Cardiac septum (tissue), 1 donor: ENCODE data around the gene GRIN2A. TPM values are rescaled to one million over a fixed set of nuclear protein-coding genes. Genes with fewer than 3 reads are reported as not detected.
"Not testable (repeated sequence)": the region's sequence is repeated elsewhere in the genome, so short reads cannot be mapped to it uniquely, and the experiment has no call there.

Experiments
- DNase-seq: peaks from one replicate; pipeline ENCODE4 v3.0.0-alpha.2; 2020; ENCODE audit warnings: low spot score
- intact Hi-C: fragments of 100-400 bp; cut with DNase I; formaldehyde crosslinking; loops from one replicate; pipeline ENCODE4 v1.14.0; 2022
- total RNA-seq: library from RNA; stranded (reverse); fragmentation: NEBNext Ultra II Directional; extraction: Animal tissue kit (Norgen Biotek cat#: 25700); gene quantifications from one replicate; pipeline ENCODE4 v1.2.1, GENCODE V29; 2021
- donor health status: DM: no; HTN: no; CAD: no.

Gene GRIN2A
- total RNA-seq, 1 donor from 2014 or later: 1.1 TPM

DNA sequence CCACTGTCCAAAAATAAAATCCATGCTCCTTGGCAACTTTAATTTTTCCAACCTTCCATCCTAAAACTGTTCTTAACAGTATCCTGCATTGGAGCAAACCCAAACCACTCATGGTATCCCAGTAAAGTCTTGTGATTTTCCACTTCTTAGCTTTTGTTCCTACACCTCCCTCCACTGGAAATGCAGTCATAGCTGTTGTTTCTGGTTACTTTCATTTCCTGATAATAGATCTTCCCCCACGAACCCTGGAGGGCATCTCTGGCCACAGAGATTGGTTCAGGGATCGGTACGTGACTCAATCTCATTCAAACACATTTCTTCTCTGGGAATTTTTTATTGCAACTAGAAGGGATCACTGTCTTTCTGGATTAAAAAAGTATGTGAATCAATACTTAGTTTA, 276.0 kb downstream of the GRIN2A start:
- intact Hi-C loops: no loop called here
- DNase-seq: no peak

DNA sequence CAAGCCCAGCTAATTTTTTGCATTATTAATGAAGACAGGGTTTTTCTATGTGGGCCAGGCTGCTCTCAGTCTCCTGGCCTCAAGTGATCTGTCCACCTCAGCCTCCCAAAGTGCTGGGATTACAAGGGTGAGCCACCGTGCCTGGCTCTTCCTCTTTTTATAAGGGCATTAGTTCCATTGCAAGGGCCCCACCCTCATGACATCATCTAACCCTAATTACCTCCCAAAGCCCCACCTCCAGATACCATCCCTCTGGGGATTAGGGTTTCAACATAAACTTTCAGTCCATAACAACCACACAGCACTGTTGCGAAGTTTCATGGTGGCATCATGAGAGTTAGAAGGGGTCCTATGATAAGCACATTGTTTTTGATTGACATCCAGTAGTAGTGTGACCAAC, 277.7 kb downstream of the GRIN2A start:
- intact Hi-C loops: no loop called here
- DNase-seq: no peak

DNA sequence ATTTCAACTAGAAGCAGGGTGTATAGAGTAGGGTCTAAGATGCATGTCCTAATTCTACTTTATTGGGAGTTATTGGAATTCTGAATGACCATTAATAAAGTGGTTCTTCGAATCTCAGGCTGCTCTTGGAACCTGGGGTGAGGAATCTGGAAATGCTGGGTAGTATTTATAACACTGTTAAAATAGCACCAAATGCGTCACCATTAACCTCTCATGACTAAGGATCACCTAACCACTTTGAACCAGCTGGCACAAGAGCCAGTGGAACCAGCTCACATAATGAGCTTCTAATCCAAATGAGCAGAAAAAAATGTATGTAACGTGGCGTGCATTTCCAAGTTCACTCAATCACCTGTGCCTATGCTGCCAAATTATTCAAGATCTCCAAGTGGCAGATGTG, 281.7 kb downstream of the GRIN2A start:
- no peak for DNase-seq
- intact Hi-C loops: no loop called here

DNA sequence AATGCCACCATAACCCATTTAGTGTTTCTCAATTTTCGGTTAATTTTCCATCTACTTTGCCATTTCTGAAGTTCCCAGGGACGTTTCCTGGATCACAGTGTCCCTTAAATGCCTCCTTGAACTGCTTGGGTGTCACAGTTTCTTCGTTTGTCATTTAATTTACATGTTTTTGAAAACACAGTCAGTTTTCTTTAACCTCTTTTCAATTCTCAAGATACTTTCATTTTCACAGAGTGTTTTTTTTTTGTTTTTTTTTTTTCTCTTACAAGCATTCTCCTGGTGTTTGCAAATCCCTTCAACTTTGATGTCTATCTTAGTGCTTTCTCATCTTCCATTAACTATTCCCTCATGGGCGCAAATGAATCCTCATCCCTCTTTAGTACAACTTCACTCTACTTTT, 283.7 kb downstream of the GRIN2A start:
- no peak for DNase-seq
- intact Hi-C loops: no loop called here

DNA sequence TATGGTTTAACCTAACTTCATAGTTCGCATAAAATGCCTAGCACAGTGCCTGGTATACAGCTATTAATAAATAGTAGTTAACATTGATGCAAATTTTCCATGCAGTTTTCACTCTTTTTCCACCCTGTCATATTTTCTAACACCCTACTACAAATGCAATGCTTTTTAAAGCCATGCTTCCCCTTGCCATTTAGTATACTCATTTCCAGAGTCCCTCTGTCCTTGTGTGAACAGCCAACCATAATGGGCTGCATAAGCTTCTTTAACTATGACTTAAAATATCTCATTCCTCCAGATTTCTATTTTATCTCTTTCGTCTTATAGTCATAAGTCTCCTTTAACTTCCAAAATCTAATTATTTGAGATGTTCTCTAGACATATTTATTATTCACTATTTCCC, 284.1 kb downstream of the GRIN2A start:
- intact Hi-C loops: no loop called here
- DNase-seq: no peak

DNA sequence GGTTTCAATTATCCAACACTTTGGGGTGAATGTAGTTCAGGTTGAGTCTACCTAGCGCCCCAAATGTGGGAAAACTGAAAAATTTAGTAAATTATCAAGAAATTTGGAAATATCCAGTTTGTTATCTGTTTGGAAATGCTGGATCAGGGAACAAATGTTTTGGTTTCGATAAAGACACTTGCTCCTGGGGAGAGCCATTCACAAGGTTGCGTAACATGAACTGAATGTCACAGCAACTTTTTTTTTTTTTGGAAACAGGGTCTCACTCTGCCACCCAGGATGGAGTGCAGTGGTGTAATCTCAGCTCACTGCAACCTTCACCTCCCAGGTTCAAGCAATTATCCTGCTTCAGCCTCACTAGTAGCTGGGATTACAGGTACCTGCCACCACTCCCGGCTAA, 286.4 kb downstream of the GRIN2A start:
- intact Hi-C loops: no loop called here
- DNase-seq: no peak

DNA sequence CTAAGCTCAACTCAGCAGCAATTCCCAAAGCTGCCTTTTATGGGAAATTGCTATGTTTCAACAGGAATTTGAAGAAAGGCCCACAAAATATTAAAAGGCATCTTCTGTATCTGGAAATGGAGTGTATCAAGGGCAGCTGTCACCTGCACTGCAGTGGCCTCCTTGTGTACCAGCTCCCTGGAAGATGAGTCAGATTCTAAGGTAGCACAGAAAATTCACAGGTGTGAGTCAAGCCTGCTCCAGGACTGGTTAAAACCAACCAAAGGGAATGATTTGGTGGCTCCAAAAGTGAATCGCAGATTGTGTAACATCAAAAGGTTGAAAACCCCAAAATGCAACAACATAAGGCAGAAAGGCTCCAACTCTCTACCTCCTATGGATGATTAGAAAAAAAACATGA, 296.4 kb downstream of the GRIN2A start:
- intact Hi-C loops: no loop called here
- DNase-seq: no peak

DNA sequence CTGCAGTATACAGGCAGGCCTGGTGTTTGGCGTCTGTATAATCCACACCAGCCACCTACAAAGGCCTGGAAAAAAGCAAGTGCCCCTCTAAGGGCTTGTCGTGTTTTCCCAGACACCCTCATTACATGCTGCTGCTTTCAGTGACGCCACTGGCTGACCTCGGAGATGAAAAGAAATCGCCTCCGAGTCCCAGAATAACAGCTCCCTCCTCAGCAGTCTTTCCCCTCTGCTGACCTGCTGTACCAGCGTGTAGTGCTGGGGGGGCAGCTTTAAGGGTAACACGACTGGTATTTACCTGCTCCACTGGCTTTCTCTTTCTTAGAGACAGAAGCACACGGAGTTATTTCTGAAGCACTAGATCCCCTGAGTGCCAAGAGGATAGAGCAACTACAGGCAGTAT, 296.8 kb downstream of the GRIN2A start:
- intact Hi-C loops: no loop called here
- no peak for DNase-seq

DNA sequence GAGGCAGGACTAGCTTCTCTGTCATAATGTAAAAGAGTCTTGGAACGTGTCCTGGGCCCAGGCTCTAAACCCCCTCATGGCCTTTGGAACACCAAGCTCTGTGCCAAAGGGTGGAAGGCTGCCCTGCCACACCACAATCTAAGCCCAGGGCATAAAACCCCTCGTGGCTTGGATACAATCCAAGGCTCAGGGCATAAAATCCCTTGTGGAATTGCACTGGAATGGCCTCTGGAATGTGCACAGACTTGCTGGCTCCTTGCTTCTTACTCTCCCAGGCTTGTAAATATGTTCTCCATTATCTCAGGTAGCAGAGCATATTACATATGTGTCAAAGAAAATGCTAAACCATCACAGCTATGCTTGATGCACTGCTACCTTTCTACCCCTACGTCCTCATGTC, 306.2 kb downstream of the GRIN2A start:
- DNase-seq, intact Hi-C loops: not testable (repeated sequence)

DNA sequence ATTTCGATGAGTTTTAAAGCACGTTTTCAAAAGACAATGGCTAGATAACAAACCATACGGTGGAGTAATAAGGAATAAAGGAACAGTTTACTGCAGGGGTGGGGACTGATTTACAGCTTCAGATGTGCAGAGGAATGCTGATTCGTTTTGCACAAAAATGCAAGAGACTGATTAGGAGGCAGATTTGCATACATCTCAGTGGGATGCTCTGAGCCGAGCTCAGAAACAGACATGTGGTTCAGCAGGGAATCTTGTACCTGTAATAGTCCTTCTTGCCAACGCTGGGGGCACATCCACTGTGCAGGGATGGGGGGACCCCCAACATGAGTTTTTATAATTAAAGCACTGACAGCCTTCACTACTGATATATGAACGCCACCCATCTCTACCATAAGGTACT, 308.0 kb downstream of the GRIN2A start:
- intact Hi-C loops: no loop called here
- no peak for DNase-seq

DNA sequence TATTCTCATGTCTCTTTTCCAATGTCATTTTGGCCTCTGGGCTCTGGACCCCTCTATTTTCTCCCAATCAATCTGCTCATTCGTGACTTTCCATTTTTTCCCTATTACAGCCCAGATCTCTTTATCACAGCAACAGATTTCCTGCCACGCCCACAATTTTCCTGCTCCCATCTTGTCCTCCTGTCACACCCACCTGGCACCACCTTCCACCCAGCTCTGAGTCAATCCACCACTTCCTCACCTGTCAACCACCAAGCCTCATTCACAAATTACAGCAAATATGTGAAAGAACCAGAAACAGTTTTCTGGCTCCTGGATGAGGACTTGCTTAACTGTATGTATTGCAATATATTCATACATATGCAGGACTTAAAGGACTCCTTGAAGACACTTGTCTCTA, 311.3 kb downstream of the GRIN2A start:
- no peak for DNase-seq
- intact Hi-C loops: no loop called here

DNA sequence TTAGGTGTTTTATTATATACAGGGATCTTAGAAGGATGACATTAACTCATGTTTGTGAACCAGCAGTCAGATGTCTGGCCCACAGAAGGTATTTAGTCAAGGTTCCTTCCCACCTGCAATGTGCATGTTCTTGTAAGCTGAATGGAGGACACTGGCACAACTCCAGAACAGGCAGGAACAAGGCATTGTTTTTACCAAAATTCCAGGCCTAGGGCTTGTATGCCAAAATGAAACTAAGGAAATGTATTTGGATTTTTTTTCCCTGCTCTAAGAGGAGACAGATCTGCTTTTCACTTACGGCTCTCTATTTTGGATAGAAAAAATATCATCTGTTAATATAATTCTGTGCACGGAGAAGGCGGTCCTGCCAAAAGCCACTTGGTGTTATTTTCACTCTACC, 312.5 kb downstream of the GRIN2A start:
- intact Hi-C loops: no loop called here
- DNase-seq: no peak

DNA sequence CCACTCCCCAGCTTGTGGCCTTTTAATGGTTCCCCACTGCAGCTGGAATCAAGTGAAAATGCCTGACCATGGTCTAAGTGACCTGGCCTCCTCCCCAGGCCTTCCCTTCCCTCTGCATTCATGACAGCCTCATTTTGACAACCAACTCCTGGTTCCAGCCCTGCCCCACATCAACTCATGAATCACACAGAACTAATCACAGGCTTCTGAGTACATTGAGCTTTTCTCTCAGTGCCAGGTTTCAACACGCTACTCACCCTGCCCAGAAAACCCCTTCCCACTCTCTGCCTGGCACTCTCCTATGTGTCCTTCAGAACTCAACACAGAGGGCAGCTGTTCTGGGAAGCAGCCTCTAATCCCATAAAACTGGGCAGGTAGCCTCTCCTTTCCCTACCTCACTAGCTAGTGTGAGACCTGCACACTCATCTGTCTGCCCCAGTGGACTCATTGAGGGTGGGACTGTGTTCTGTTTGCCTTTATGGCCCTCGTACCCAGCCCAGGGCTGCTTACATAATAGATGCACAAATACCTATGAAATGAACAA, 313.6 kb downstream of the GRIN2A start:
- intact Hi-C loops: no loop called here
- no peak for DNase-seq

DNA sequence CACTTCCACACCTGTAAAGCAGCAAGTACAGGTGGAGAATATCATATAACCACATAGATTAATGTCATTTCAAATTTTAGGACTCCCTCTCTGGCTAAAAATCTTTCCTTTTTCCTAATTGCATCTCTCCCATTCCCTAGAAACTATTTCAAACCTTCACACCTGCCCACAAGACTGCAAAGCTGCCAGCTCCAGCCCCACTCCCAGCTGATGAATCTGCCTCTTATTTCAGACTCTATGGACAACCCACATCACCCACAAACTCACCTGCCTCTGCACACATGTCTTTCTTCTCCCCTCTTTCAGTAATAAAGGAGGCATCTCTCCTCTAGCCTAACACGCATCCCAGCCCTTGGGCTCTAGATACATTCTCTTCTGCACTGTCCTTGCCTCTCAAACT, 315.1 kb downstream of the GRIN2A start:
- DNase-seq: no peak
- intact Hi-C loops: no loop called here

DNA sequence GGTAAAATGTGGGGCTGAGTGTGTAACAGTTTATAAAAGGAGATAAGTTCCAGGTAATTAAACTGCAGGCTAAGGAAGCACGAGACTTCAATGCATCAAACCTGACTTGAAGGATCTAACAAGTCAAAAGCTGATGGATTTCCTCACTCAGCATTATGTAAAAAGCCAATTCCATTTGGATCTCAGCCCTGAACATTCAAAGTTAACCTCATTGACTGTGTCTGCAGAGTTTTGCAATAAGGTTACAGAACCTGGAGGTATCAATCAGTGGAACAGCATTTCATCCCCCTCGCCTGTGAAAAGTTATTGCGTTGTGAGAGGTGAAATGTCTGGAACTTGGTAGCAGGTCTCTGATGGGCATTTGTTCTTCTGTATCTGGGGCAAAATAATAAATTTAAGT, 317.8 kb downstream of the GRIN2A start:
- intact Hi-C loops: no loop called here

DNA sequence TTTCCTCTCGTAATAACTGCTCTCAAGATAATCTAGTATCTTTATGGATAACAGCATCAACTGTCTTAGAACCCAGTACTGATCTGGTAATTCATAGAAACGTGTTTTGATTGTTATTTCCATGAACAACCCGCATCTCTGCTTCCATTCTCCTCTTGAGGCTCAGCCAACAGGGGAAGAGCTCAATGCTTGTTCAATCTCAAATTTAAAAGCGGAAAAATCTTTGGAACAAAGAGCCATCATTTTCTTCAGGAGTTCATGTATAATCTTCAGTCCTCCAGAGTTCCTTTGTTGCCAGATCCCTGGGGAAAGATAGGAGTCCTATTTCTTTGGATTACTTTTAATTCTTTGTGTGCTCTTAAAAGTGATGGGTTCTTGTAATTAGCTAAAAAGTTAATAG, 319.9 kb downstream of the GRIN2A start:
- no peak for DNase-seq
- intact Hi-C loops: no loop called here

More for the DNA sequence above, 317.8 kb downstream of the GRIN2A start:
- DNase-seq: no peak

DNA sequence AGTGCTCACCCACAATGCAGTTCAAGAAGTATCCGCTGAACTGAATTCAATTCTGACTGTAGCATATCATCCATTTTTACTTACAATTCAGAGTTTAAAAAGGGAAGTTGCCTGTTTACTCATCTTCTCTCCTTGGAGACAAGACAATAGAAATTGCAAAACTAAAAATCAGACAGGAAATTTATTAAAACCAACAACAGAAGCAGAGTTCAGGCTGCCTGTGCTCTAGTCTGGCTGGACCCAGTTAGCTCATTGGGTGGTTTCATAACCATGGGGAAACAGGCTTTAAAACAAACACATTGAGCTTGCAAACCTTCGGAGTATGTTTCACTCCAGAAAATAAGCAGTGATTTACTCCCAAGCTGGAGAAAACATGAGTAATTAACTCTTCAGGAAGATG, 321.4 kb downstream of the GRIN2A start:
- DNase-seq: no peak
- intact Hi-C loops: no loop called here

DNA sequence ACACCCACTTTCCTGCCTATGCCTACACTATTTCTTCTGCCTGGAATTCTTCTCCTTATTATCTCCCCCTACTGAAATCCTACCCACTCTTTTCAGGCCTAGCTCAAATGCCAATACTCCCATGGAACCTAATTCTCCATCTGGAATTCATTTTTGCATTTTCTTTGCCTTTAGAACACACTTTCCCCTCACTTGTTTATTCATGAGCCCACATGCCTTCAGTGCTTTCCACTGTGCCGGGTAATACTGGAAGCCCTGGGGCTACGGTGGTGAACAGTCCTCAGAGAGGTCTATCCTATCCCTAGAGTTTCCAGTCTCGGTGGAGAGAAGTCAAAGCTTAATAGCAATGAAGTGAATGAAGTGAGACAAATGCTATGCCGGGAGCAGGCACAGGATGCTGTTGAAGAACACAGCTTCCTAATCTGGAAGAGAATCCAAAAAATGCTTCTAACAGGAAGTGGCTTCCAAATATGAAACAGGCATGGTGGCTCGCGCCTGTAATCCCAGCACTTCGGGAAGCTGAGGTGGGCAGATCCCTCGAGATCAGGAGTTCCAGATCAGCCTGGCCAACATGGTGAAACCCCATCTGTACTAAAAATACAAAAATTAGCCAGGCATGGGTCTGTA, 322.4 kb downstream of the GRIN2A start:
- intact Hi-C loops: loop anchor here (10.0 kb wide), 1 partner anchor 225 kb away; no protein-coding TSS in a partner anchor
- DNase-seq: no peak

DNA sequence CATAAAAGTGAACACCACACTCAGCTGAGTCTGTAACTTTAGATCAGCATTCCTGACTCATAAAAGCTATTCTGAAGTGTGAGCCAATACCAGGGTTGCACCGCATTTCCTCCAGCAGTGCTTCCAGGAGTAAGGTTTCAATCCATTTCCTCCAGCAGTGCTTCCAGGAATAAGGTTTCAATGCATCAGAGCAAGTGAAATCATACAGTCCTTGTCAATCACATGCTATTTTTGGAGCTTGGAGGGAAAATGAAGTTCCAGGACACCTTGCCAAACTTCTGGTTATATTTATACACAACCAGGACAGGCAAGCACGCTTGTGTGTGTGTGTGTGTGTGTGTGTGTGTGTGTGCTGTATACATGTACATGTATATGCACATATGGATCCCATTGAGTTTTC, 327.6 kb downstream of the GRIN2A start:
- intact Hi-C loops: loop anchor here (5.0 to 10.0 kb wide), 2 partner anchors 57 to 230 kb away; no protein-coding TSS in a partner anchor
- DNase-seq: no peak

DNA sequence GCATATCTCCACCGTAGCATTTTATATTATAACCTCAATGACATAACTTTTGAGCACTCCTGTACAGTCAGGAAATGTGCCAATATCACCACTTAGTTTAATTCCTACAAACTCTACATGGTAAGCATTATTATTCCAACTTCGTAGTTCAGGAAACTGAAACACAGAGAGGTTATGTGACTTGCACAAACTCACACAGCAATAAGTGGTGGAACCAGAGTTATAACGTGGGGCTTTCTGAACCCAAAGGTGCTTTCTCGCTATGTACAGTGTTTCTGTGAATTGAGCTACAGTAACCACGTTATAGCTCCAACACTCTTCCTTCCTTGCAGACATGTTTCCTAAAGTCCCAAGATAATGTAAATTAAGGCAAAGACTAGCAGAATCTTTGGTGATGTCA, 330.2 kb downstream of the GRIN2A start:
- intact Hi-C loops: loop anchor here (5.0 to 10.0 kb wide), 2 partner anchors 55 to 233 kb away; no protein-coding TSS in a partner anchor
- DNase-seq: no peak

DNA sequence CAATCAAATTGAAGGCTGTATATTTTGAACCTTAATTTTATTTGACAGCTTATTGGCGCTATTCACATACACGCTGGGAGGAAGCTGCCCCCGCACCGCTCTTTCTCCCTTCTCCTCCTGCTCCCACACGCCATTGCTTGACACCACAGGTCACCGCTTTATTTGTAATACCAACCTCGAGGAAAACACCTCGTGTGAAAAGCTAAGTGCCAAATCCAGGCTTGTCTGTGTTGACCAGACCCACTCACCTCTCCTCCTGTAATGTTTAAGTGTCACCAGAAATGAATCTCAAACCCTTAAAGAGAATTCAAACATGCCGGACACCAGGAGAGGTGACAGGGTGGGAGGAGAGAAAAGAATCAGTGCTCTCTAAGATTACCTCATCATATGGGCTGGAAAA, 331.4 kb downstream of the GRIN2A start:
- intact Hi-C loops: loop anchor here (5.0 to 10.0 kb wide), 2 partner anchors 54 to 234 kb away; no protein-coding TSS in a partner anchor
- no peak for DNase-seq
